ENCODE measurements around the gene TRIM2.

TRIM2 gene

DNA sequence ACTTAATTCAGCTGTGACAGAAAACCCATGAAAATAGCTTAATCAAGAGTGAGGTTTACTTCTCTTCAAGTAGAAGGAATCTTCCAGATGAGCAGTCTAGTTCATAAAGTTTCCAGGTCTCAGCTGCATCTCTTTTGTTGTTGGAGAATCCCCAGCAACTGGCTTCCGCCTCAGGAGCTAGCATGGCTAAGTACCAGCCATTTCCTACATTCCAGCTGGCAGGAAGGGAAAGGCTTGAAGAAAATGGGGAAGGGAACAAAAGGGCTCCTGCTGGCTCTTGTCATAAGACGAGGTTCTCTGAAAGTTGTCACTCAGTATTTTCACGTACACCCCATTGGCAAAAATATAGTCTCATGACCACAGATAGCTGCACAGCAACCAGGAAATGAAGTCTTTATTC, 27.3 kb upstream of the TRIM2 start:
- Histone ChIP-seq H3K27me3 (ENCODE audit: insufficient read depth, low read depth) (no peaks in the 10 kb centered on the region), H3K4me1 (ENCODE audit: low read depth, poor library complexity, severe bottlenecking) (no peaks in the 10 kb centered on the region), H3K9ac (no peak overlapping the region), H4K20me1 (ENCODE audit: insufficient read depth) (no peaks in the 10 kb centered on the region), H3K36me3 (ENCODE audit: insufficient read depth) (no peaks in the 10 kb centered on the region), H2AFZ (ENCODE audit: low read depth) (no peak overlapping the region), H3K79me2 (ENCODE audit: insufficient read depth, low read depth) (no peaks in the 10 kb centered on the region), H3K4me3 (IDR thresholded peaks at IDR 0.05; ENCODE audit: insufficient read depth, low read depth, low read length) (no peak overlapping the region), H3K4me2 (no peak overlapping the region), H3K27ac (no peak overlapping the region)
- TF ChIP-seq, protein P1, sequence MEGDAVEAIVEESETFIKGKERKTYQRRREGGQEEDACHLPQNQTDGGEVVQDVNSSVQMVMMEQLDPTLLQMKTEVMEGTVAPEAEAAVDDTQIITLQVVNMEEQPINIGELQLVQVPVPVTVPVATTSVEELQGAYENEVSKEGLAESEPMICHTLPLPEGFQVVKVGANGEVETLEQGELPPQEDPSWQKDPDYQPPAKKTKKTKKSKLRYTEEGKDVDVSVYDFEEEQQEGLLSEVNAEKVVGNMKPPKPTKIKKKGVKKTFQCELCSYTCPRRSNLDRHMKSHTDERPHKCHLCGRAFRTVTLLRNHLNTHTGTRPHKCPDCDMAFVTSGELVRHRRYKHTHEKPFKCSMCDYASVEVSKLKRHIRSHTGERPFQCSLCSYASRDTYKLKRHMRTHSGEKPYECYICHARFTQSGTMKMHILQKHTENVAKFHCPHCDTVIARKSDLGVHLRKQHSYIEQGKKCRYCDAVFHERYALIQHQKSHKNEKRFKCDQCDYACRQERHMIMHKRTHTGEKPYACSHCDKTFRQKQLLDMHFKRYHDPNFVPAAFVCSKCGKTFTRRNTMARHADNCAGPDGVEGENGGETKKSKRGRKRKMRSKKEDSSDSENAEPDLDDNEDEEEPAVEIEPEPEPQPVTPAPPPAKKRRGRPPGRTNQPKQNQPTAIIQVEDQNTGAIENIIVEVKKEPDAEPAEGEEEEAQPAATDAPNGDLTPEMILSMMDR (conservative IDR thresholded peaks at IDR 0.05; ENCODE audit: low read depth, low read length) = no peak

DNA sequence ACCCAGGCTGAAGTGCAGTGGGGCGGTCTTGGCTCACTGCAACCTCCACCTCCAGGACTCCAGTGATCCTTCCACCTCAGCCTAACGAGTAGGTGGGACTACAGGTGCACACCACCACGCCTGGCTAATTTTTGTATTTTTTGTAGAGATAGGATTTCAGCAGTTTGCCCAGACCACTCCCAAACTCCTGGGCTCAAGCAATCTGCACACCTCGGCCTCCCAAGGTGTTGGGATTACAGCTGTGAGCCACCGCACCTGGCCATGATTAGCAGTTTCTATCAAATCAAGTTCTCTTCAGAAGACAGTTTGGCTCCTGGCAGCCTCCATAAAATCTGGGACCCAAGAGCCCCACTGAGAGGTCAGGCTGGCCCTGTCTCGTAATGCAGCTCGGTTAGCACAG, 26.4 kb upstream of the TRIM2 start:
- Histone ChIP-seq H3K4me1 (ENCODE audit: low read depth, poor library complexity, severe bottlenecking) (no peaks in the 10 kb centered on the region), H3K4me2 (no peak overlapping the region), H3K4me3 (IDR thresholded peaks at IDR 0.05; ENCODE audit: insufficient read depth, low read depth, low read length) (no peak overlapping the region), H3K9ac (no peak overlapping the region), H2AFZ (ENCODE audit: low read depth) (no peak overlapping the region), H3K27me3 (ENCODE audit: insufficient read depth, low read depth) (no peaks in the 10 kb centered on the region), H3K79me2 (ENCODE audit: insufficient read depth, low read depth) (no peaks in the 10 kb centered on the region), H3K27ac (no peak overlapping the region), H3K36me3 (ENCODE audit: insufficient read depth) (no peaks in the 10 kb centered on the region), H4K20me1 (ENCODE audit: insufficient read depth) (no peaks in the 10 kb centered on the region)
- TF ChIP-seq, protein P1 (conservative IDR thresholded peaks at IDR 0.05; ENCODE audit: low read depth, low read length) = no peak

DNA sequence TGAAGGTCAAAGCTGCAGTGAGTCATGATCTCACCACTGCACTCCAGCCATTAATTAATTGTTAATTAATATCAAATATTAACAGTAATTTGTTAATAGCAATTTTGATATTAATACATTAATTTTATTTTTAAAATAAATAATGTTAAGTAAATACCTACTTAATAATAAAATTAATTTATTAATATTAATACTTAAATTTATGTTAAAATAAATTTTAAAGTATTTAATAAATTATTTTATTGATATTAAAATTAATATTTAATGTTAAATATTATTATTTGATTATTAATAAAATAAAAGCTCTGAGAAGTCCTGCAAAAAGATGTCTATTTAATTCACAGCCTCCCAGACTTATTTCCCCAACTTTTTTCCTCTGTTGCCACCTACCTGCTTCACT, 25.1 kb upstream of the TRIM2 start:
- Histone ChIP-seq H3K4me1 (ENCODE audit: low read depth, poor library complexity, severe bottlenecking) (no peaks in the 10 kb centered on the region), H3K27ac (no peak overlapping the region), H2AFZ (ENCODE audit: low read depth) (no peak overlapping the region), H3K79me2 (ENCODE audit: insufficient read depth, low read depth) (no peaks in the 10 kb centered on the region), H3K4me3 (IDR thresholded peaks at IDR 0.05; ENCODE audit: insufficient read depth, low read depth, low read length) (no peak overlapping the region), H3K27me3 (ENCODE audit: insufficient read depth, low read depth) (no peaks in the 10 kb centered on the region), H4K20me1 (ENCODE audit: insufficient read depth) (no peaks in the 10 kb centered on the region), H3K4me2 (no peak overlapping the region), H3K9ac (no peak overlapping the region), H3K36me3 (ENCODE audit: insufficient read depth) (no peaks in the 10 kb centered on the region)
- TF ChIP-seq, protein P1 (conservative IDR thresholded peaks at IDR 0.05; ENCODE audit: low read depth, low read length) = no peak

DNA sequence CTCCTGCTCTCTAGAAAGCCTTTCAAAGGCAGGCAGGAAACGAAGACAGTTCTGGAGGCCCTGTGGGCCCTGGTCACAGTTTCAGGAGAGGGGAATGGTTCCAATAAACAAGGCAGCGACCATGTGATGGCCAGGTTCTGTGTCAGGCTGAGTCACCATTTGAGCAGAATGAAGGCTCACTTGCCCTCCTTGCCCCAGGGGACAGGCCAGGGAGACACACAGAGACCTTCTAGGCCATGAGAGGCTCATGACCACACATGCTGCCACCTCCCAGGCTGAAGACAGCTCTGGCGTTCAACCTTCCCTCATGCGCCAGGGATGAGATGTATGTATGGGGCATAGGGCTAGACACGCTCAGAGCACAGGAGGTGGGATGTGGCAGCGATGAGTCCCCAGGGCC, 22.9 kb upstream of the TRIM2 start:
- Histone ChIP-seq H3K36me3 (ENCODE audit: insufficient read depth) (no peaks in the 10 kb centered on the region), H3K4me1 (ENCODE audit: low read depth, poor library complexity, severe bottlenecking) (no peaks in the 10 kb centered on the region), H3K4me3 (IDR thresholded peaks at IDR 0.05; ENCODE audit: insufficient read depth, low read depth, low read length) (no peak overlapping the region), H3K27me3 (ENCODE audit: insufficient read depth, low read depth) (no peaks in the 10 kb centered on the region), H4K20me1 (ENCODE audit: insufficient read depth) (no peaks in the 10 kb centered on the region), H3K79me2 (ENCODE audit: insufficient read depth, low read depth) (no peaks in the 10 kb centered on the region), H3K4me2 (no peak overlapping the region), H3K9ac (no peak overlapping the region), H2AFZ (ENCODE audit: low read depth) (no peak overlapping the region), H3K27ac (no peak overlapping the region)
- TF ChIP-seq, protein P1 (conservative IDR thresholded peaks at IDR 0.05; ENCODE audit: low read depth, low read length) = no peak

DNA sequence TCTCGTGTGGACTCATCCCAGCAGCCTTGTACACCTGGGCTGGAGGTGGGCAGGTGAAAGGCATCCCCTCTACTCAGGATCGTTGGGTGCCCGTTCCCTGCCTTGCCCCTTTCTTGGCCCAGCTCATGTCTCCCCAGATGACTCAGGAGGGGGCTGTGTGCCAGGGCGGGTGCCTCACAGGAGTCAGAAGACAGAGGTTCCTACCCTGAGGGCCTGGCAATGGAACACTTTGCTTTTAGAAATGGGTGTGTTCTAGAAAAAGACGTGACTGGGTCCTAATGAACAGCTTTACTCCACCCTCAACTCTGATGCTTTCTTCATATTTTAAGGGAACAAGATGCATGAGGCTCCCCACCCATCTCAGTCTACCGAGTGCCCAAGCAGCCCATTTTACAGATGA, 22.5 kb upstream of the TRIM2 start:
- Histone ChIP-seq H2AFZ (ENCODE audit: low read depth) (no peak overlapping the region), H4K20me1 (ENCODE audit: insufficient read depth) (no peaks in the 10 kb centered on the region), H3K4me2 (no peak overlapping the region), H3K4me1 (ENCODE audit: low read depth, poor library complexity, severe bottlenecking) (no peaks in the 10 kb centered on the region), H3K79me2 (ENCODE audit: insufficient read depth, low read depth) (no peaks in the 10 kb centered on the region), H3K27me3 (ENCODE audit: insufficient read depth, low read depth) (no peaks in the 10 kb centered on the region), H3K4me3 (IDR thresholded peaks at IDR 0.05; ENCODE audit: insufficient read depth, low read depth, low read length) (no peak overlapping the region), H3K9ac (no peak overlapping the region), H3K36me3 (ENCODE audit: insufficient read depth) (no peaks in the 10 kb centered on the region), H3K27ac (no peak overlapping the region)
- TF ChIP-seq, protein P1 (conservative IDR thresholded peaks at IDR 0.05; ENCODE audit: low read depth, low read length) = no peak
